ENCODE measurements around the gene ZBTB21.

Gene ZBTB21

GRCh38 chr21:42044871-42045495 lies 34.8 kb upstream of the ZBTB21 start:
- no peak for TF ChIP-seq EZH2phosphoT487 (IDR thresholded peaks at IDR 0.05; ENCODE audit: borderline replicate concordance, low read length)
- no peak for TF ChIP-seq CTCF (IDR thresholded peaks at IDR 0.05; ENCODE audit: low read depth, low read length, poor library complexity, severe bottlenecking)
- Histone ChIP-seq H3K4me1 (ENCODE audit: control insufficient read depth, low read length) (no peaks in the 10 kb centered on the region), H3K4me3 (ENCODE audit: low read length) (no peak overlapping the region), H3K36me3 (ENCODE audit: control insufficient read depth, low read length) (no peaks in the 10 kb centered on the region), H3K79me2 (ENCODE audit: control insufficient read depth, low read length) (no peaks in the 10 kb centered on the region), H3K9me3 (ENCODE audit: control insufficient read depth, insufficient read depth, low read length) (no peaks in the 10 kb centered on the region), H3F3A (ENCODE audit: control insufficient read depth, insufficient read depth) (no peaks in the 10 kb centered on the region), H4K20me1 (ENCODE audit: control insufficient read depth, insufficient read depth, low read depth, low read length) (no peaks in the 10 kb centered on the region), H3K27me3 (ENCODE audit: control insufficient read depth, low read length) (no peaks in the 10 kb centered on the region), H3K27ac (ENCODE audit: low read depth, low read length) (no peak overlapping the region), H3K9me2 (replicated peaks; ENCODE audit: control insufficient read depth, low read length) (no peaks in the 10 kb centered on the region), H3K4me2 (ENCODE audit: low read length) (no peak overlapping the region)

- Histone ChIP-seq H3K27ac (ENCODE audit: low read depth, low read length) (no peak overlapping the region), H3K4me1 (ENCODE audit: control insufficient read depth, low read length) (no peaks in the 10 kb centered on the region), H3K79me2 (ENCODE audit: control insufficient read depth, low read length) (no peaks in the 10 kb centered on the region), H3K4me3 (ENCODE audit: low read length) (no peak overlapping the region), H3K27me3 (ENCODE audit: control insufficient read depth, low read length) (no peaks in the 10 kb centered on the region), H4K20me1 (ENCODE audit: control insufficient read depth, insufficient read depth, low read depth, low read length) (no peaks in the 10 kb centered on the region), H3K36me3 (ENCODE audit: control insufficient read depth, low read length) (no peaks in the 10 kb centered on the region), H3K4me2 (ENCODE audit: low read length) (no peak overlapping the region), H3F3A (ENCODE audit: control insufficient read depth, insufficient read depth) (no peaks in the 10 kb centered on the region), H3K9me3 (ENCODE audit: control insufficient read depth, insufficient read depth, low read length) (no peaks in the 10 kb centered on the region), H3K9me2 (replicated peaks; ENCODE audit: control insufficient read depth, low read length) (no peaks in the 10 kb centered on the region)
- TF ChIP-seq EZH2phosphoT487 (IDR thresholded peaks at IDR 0.05; ENCODE audit: borderline replicate concordance, low read length) (no peak), CTCF (IDR thresholded peaks at IDR 0.05; ENCODE audit: low read depth, low read length, poor library complexity, severe bottlenecking) (no peak)
Observed at GRCh38 chr21:42043961-42044360, 33.8 kb upstream of the ZBTB21 start.

DNA sequence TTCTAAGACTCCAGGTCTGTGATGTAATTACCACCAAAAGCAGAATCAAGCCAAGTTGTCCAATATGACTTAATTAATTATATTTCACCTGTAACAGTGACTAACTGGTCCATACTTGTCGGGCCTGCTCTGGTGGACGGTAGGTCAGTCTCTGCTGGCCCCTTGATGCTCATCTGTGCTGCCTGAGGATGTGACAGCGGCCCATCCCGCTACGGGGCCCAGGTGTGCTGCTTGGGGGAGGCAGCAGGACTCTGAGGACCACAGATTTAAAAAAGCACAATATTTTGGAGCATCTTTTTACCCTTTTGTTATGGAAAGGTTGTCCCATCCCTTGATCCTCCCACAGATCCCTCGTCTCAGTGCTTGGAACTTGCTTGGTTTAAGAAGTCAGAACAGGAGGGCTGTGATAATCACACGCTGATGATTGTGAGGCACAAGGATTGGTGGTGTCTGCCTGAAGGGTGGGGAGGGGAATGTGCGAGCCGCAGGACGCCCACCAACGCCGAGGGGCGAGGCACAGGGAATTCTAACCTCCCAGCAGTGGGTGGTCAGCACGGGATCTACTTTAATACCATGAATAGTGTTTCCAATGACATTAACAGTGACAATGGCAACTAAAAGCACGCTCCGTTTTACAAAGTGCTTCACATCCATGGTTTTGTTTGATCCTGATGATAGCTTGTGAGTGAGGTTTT lies 33.2 kb upstream of the ZBTB21 start:
- Histone ChIP-seq H3K27me3 (ENCODE audit: control insufficient read depth, low read length) (no peaks in the 10 kb centered on the region), H3F3A (ENCODE audit: control insufficient read depth, insufficient read depth) (no peaks in the 10 kb centered on the region), H3K27ac (ENCODE audit: low read depth, low read length) (no peak overlapping the region), H3K4me3 (ENCODE audit: low read length) (no peak overlapping the region), H3K79me2 (ENCODE audit: control insufficient read depth, low read length) (no peaks in the 10 kb centered on the region), H3K9me3 (ENCODE audit: control insufficient read depth, insufficient read depth, low read length) (no peaks in the 10 kb centered on the region), H4K20me1 (ENCODE audit: control insufficient read depth, insufficient read depth, low read depth, low read length) (no peaks in the 10 kb centered on the region), H3K9me2 (replicated peaks; ENCODE audit: control insufficient read depth, low read length) (no peaks in the 10 kb centered on the region), H3K4me1 (ENCODE audit: control insufficient read depth, low read length) (no peaks in the 10 kb centered on the region), H3K36me3 (ENCODE audit: control insufficient read depth, low read length) (no peaks in the 10 kb centered on the region), H3K4me2 (ENCODE audit: low read length) (no peak overlapping the region)
- no peak for TF ChIP-seq EZH2phosphoT487 (IDR thresholded peaks at IDR 0.05; ENCODE audit: borderline replicate concordance, low read length)
- TF ChIP-seq CTCF (IDR thresholded peaks at IDR 0.05; ENCODE audit: low read depth, low read length, poor library complexity, severe bottlenecking), result no peak

All from DOHH2 (cell line).